ENCODE results near the gene DENND2D. TPM values are rescaled to one million over a fixed set of nuclear protein-coding genes. Genes with fewer than 3 reads are reported as not detected.

The DENND2D gene
- total RNA-seq, 1 donor from 2014 or later = 0.18 TPM

DNA sequence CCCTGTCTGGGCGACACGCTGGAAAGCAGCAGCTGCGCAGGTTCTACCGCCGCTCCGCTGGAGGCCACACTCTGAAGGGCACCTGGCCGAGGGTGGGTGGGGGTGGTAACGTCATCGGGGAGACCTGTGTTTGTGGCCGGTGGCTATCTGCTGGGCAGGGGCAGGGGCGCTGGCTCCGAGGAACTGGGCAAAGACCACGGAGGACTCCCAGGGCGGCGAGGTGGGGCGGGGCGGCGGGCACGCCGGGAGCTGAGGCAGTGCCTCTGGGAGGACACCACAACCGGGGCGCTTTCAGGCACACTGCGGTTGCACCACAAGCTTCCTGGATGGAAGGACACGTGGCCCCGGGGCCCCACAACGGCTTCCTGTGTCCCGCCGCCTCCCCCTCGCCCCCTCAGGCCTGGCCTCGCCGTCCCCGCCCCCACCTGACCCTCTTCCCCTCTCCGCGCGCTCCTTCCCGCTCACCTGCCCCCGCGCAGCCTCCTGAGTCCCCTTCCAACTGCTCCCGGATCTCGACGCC, 3.3 kb upstream of the DENND2D start:
- no peaks in the 10 kb centered on the region for H3K36me3 ChIP-seq (ENCODE audit: insufficient read depth, low read length)
- peaks cover 5% of the 10 kb centered on the region for H3K4me1 ChIP-seq (ENCODE audit: insufficient read depth, low read length)
- H3K4me1 Mint-ChIP-seq (ENCODE audit: low read depth, unreplicated experiment) = no peaks in the 10 kb centered on the region
- H3K9me3 Mint-ChIP-seq (ENCODE audit: unreplicated experiment) = peaks cover 4% of the 10 kb centered on the region
- H3K9me3 ChIP-seq (ENCODE audit: insufficient read depth, low read depth, low read length) = no peaks in the 10 kb centered on the region
- H3K27ac ChIP-seq (ENCODE audit: low read depth, low read length) = no peak overlapping the region
- no peak for TF ChIP-seq EZH2 (IDR thresholded peaks at IDR 0.05; ENCODE audit: insufficient read depth, low read length)
- TF ChIP-seq, protein P1, sequence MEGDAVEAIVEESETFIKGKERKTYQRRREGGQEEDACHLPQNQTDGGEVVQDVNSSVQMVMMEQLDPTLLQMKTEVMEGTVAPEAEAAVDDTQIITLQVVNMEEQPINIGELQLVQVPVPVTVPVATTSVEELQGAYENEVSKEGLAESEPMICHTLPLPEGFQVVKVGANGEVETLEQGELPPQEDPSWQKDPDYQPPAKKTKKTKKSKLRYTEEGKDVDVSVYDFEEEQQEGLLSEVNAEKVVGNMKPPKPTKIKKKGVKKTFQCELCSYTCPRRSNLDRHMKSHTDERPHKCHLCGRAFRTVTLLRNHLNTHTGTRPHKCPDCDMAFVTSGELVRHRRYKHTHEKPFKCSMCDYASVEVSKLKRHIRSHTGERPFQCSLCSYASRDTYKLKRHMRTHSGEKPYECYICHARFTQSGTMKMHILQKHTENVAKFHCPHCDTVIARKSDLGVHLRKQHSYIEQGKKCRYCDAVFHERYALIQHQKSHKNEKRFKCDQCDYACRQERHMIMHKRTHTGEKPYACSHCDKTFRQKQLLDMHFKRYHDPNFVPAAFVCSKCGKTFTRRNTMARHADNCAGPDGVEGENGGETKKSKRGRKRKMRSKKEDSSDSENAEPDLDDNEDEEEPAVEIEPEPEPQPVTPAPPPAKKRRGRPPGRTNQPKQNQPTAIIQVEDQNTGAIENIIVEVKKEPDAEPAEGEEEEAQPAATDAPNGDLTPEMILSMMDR (IDR thresholded peaks at IDR 0.05; ENCODE audit: insufficient read depth, low read depth, low read length) = no peak
- no peak overlapping the region for H3K27ac Mint-ChIP-seq (ENCODE audit: unreplicated experiment)
- peak overlapping the region; percentile 62 for H2AFZ ChIP-seq (ENCODE audit: low read depth, low read length)
- DNase-seq (ENCODE audit: low read depth) = peak; percentile 14
- peak overlapping the region; percentile 83 for H3K4me2 ChIP-seq (ENCODE audit: low read length)
- peaks cover 30% of the 10 kb centered on the region for H3K27me3 ChIP-seq (ENCODE audit: insufficient read depth, low read length)
- H3K4me3 Mint-ChIP-seq (ENCODE audit: unreplicated experiment) = no peak overlapping the region
- H3K79me2 ChIP-seq (ENCODE audit: insufficient read depth, low read length) = no peaks in the 10 kb centered on the region
- H4K20me1 ChIP-seq (ENCODE audit: insufficient read depth, low read length) = no peaks in the 10 kb centered on the region
- no peak for FAIRE-seq
- peaks cover 23% of the 10 kb centered on the region for H3K27me3 Mint-ChIP-seq (ENCODE audit: low read depth, unreplicated experiment)
- peaks cover 2% of the 10 kb centered on the region for H3K36me3 Mint-ChIP-seq (ENCODE audit: low read depth, unreplicated experiment)
- peak overlapping the region; percentile 32 for H3K9ac ChIP-seq (ENCODE audit: low read length)
- peak overlapping the region; percentile 51 for H3K4me3 ChIP-seq (ENCODE audit: insufficient read depth, low read depth, low read length)

DNA sequence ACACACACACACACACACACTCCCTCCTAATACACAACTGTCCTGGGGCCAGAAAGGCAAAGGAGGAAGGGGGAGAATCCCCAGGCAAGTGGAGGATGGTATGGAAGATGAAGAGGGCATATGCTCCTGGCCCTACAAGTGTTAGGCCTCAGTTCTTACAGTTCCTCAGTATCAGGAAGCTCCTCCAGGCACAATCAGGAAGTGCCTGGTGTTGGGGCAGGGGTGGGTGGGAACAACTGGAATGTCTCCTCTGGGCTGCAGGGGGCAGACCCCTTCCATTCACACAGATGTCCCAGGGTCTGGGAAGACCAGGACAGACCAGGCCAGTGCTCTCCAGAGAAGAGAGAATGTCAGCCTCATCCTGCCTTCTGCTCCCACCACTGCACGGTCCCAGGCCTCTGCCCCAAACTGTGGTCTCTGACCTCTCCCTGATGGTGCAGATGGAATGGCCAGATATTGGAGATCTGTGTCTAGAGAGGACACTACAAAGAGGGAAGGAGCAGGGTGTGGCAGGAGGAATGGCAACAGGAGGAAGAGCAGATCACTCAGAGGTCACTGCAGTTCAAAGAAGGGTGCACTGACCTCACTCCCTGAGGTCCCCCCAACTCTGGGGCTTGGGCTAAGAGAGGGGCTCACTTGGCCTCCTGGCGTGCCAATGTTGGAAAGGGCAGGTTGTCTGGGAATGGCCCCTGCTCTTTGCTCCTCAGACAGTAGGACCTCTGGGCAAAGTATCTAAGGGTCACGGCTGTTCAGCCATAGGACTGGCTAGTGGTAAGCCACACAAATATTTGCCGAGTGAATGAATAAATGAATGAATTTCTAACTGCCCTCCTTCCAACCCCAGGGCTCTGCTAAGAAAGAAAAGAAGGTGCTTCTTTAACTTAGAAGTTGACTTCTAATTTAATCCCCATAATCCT, 2.5 kb upstream of the DENND2D start:
- H4K20me1 ChIP-seq (ENCODE audit: insufficient read depth, low read length) = no peaks in the 10 kb centered on the region
- no peak for DNase-seq (ENCODE audit: low read depth)
- H3K4me1 Mint-ChIP-seq (ENCODE audit: low read depth, unreplicated experiment) = no peaks in the 10 kb centered on the region
- no peaks in the 10 kb centered on the region for H3K9me3 ChIP-seq (ENCODE audit: insufficient read depth, low read depth, low read length)
- H3K36me3 ChIP-seq (ENCODE audit: insufficient read depth, low read length) = no peaks in the 10 kb centered on the region
- peaks cover 5% of the 10 kb centered on the region for H3K4me1 ChIP-seq (ENCODE audit: insufficient read depth, low read length)
- peak overlapping the region; percentile 83 for H3K4me2 ChIP-seq (ENCODE audit: low read length)
- no peaks in the 10 kb centered on the region for H3K79me2 ChIP-seq (ENCODE audit: insufficient read depth, low read length)
- peak overlapping the region; percentile 17 for H3K4me3 ChIP-seq (ENCODE audit: insufficient read depth, low read depth, low read length)
- H3K9me3 Mint-ChIP-seq (ENCODE audit: unreplicated experiment) = peaks cover 4% of the 10 kb centered on the region
- TF ChIP-seq, protein P1 (IDR thresholded peaks at IDR 0.05; ENCODE audit: insufficient read depth, low read depth, low read length) = no peak
- no peak for TF ChIP-seq EZH2 (IDR thresholded peaks at IDR 0.05; ENCODE audit: insufficient read depth, low read length)
- H3K27ac ChIP-seq (ENCODE audit: low read depth, low read length) = no peak overlapping the region
- FAIRE-seq = no peak
- H3K27me3 Mint-ChIP-seq (ENCODE audit: low read depth, unreplicated experiment) = peaks cover 28% of the 10 kb centered on the region
- H3K27me3 ChIP-seq (ENCODE audit: insufficient read depth, low read length) = peaks cover 27% of the 10 kb centered on the region
- H3K36me3 Mint-ChIP-seq (ENCODE audit: low read depth, unreplicated experiment) = peaks cover 2% of the 10 kb centered on the region
- no peak overlapping the region for H3K9ac ChIP-seq (ENCODE audit: low read length)
- no peak overlapping the region for H3K27ac Mint-ChIP-seq (ENCODE audit: unreplicated experiment)
- peak overlapping the region; percentile 56 for H2AFZ ChIP-seq (ENCODE audit: low read depth, low read length)
- no peak overlapping the region for H3K4me3 Mint-ChIP-seq (ENCODE audit: unreplicated experiment)

DNA sequence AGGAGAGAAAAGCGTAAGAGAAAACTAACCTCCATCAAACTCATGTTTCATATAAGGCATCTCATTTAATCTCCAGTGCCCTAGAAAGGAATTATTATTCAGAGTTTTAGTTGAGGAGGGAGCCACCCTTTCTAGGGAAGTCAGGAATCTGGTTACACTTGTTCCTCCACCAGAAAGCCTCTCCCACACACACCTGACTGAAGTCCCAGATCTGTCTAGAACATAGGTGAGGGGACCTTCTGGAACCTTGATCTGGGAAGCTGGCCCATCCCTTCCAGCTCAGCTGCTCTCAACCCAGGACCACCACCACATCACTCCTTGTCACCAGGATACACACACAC, 1.9 kb upstream of the DENND2D start:
- Histone ChIP-seq H3K9me3 (ENCODE audit: insufficient read depth, low read depth, low read length) (no peaks in the 10 kb centered on the region), H3K27me3 (ENCODE audit: insufficient read depth, low read length) (peaks cover 22% of the 10 kb centered on the region), H3K79me2 (ENCODE audit: insufficient read depth, low read length) (no peaks in the 10 kb centered on the region), H3K27ac (ENCODE audit: low read depth, low read length) (no peak overlapping the region), H3K36me3 (ENCODE audit: insufficient read depth, low read length) (no peaks in the 10 kb centered on the region), H4K20me1 (ENCODE audit: insufficient read depth, low read length) (no peaks in the 10 kb centered on the region), H2AFZ (ENCODE audit: low read depth, low read length) (no peak overlapping the region), H3K4me3 (ENCODE audit: insufficient read depth, low read depth, low read length) (no peak overlapping the region), H3K4me1 (ENCODE audit: insufficient read depth, low read length) (peaks cover 5% of the 10 kb centered on the region), H3K4me2 (ENCODE audit: low read length) (no peak overlapping the region), H3K9ac (ENCODE audit: low read length) (no peak overlapping the region)
- no peaks in the 10 kb centered on the region for H3K4me1 Mint-ChIP-seq (ENCODE audit: low read depth, unreplicated experiment)
- H3K36me3 Mint-ChIP-seq (ENCODE audit: low read depth, unreplicated experiment) = peaks cover 2% of the 10 kb centered on the region
- no peak overlapping the region for H3K4me3 Mint-ChIP-seq (ENCODE audit: unreplicated experiment)
- H3K27me3 Mint-ChIP-seq (ENCODE audit: low read depth, unreplicated experiment) = peaks cover 30% of the 10 kb centered on the region
- FAIRE-seq (no peak), DNase-seq (ENCODE audit: low read depth) (no peak)
- no peak for TF ChIP-seq EZH2 (IDR thresholded peaks at IDR 0.05; ENCODE audit: insufficient read depth, low read length)
- TF ChIP-seq, protein P1 (IDR thresholded peaks at IDR 0.05; ENCODE audit: insufficient read depth, low read depth, low read length) = no peak
- H3K9me3 Mint-ChIP-seq (ENCODE audit: unreplicated experiment) = peaks cover 9% of the 10 kb centered on the region
- H3K27ac Mint-ChIP-seq (ENCODE audit: unreplicated experiment) = no peak overlapping the region

All from astrocyte (in vitro differentiated cells and primary cell).